DMS153 treated with DMSO at 0.1 percent for 48 hours (cell line): ENCODE data around the gene NRXN3.

Experiments used
- DNase-seq: peaks from one replicate; lab custom pipeline; 2025; ENCODE audit not compliant: unreplicated experiment; lab: John Stamatoyannopoulos, UW

NRXN3 gene

DNA sequence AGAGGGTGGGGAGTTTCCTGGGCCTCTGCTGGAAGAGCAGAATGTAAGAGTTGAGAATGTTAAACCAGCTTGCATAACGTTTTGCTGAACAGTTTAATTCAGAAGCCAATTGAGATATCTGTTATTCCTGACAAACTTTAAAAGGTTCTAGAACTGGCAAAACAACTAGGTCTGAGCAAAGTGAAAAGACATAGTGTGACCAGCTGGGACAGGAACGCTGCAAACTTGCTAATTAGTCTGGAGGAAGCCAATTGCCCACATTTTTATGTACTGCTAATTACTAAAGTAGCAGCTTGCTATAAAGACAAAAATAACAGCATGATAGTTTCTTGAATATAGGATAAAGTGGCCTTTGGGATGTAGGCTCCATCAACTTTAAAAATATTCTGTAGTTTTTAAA lies 704.9 kb downstream of the NRXN3 start:
- no peak for DNase-seq

DNA sequence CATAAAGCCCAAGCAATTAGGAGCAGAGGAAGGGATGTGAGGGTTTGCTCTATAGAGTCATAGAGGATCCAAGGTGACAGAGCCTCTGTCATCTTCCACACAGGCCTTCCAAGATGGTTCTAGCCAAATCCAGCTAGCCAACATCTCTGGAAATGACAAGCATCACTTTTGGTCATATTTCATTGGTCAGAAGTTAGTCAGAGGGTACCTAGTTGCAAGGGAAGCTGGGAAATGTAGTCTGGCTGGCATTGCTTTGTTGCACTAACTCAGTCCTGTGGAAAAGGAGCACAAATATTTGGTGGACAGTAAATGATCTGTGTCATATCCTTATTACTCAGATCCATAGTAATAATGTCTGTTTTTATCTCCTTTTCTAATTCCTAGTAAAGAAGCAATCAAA lies 715.7 kb downstream of the NRXN3 start:
- no peak for DNase-seq

DNA sequence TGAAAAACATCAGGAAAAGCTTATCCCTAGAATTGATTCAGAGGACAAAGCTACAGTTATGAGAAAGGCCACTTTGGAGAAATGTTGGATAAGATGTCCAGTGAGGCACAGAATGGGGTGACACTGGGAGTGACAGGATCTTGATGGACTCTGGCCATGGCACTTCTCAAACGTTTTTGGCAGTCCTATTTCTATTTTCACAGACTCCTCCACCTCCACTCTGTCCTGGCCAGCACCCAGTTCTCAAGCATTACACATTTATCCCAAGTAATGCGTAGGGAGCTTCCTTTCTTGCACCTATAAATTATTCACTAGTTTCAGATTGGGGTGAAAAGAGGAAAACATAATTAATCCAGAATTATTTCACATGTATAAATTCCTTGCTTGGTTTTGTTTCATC lies 727.3 kb downstream of the NRXN3 start:
- no peak for DNase-seq

GRCh38 chr14:78902010-78902623 lies 731.9 kb downstream of the NRXN3 start:
- DNase-seq, result peak; percentile 26

- DNase-seq, result no peak
These were observed 733.9 kb downstream of the NRXN3 start for GRCh38 chr14:78904094-78904493.

DNA sequence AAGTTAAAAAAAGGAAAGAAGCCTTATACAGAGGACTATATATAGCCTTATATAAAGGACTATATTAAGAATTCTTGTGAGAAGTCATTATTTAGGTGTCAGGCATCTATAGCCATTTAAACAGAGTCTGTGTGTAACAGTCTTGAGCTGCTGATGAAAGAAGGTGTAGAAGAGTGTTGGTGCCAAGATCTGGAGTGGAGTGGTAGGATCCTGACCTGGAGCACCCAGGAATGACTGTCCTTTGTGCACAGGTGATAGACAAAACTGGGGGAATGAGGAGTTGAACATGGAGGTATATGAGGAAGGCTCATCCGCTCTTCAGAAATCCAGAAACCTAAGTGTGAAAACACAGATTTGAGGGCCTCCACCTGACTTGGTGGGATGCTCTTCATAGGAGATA lies 747.3 kb downstream of the NRXN3 start:
- DNase-seq, result no peak

GRCh38 chr14:78921856-78922255 lies 751.7 kb downstream of the NRXN3 start:
- DNase-seq, result no peak

DNA sequence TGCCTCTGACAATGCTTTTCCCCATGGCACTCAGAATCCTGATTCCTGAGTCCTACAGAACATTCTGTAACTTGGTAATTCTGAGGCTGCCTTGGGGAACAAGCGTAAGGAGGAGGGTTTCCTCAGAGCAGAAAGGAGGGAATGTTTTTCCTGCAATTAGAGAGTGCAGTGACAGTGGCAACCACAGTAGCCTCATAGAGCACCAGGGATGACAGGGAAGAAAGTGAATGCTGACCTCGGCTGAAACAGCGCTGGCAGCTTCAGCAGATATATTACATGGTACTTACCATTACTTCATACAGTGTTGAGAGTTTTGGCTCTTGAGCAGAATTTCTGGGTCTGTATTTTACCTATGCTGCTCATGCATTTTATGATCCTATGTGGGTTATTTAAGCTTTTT lies 757.1 kb downstream of the NRXN3 start:
- DNase-seq, result no peak

DNA sequence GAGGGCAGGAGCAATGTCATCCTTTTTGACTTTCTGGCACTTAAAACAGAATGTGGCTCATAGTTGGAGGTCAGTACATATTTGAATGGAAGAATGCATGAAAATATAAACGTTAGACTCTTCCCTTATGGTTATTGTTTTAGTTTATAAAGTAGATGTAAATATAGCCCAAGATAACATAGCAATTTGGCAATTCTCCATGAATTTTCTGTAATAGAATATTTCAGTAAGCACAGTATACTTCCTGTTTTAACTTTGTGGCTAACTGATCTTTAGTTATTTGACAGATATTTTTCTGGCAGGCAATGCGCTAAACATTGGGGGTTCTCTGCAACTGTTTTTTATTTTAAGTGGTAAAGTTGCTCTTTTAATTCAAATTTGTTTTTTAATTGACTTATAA lies 763.0 kb downstream of the NRXN3 start:
- no peak for DNase-seq

GRCh38 chr14:78933948-78934524 lies 763.9 kb downstream of the NRXN3 start:
- peak; percentile 17 for DNase-seq

DNA sequence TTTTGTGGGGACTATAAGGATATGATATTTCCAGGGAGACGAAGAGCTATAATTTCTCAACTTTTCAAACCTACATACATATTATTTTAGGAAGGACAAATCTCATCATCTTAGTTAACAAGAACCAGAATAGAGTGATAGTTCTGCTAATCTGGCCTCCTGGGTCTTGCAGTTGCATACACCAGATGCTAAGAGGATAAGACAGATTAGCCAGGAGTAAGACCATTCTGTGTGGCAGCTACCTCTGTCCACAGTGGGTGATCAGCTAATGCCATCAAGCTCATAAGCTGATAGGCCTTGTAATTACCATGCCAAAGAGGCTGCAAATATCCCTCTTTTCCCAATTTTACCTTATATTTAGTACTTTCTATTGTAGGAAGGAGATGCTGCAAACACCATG lies 776.8 kb downstream of the NRXN3 start:
- DNase-seq, result no peak

DNA sequence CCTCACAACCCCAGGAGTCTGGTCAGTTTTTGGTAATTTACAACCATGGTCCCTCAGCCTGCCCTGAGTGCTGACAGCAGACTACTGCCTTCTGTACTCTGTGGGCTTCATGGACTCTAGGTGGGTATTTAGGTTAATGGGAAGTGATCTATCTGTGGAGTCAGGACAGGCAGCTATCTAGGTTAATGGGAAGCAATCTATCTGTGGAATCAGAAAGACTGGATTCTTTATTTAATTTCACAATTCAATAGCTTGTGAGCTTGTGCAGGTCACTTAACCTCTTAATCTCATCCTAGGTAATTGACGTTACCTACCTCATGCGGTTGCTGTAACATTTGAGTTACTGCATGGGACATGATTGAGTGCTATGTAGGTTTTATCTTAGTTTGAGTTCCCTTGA lies 777.5 kb downstream of the NRXN3 start:
- DNase-seq, result no peak

DNA sequence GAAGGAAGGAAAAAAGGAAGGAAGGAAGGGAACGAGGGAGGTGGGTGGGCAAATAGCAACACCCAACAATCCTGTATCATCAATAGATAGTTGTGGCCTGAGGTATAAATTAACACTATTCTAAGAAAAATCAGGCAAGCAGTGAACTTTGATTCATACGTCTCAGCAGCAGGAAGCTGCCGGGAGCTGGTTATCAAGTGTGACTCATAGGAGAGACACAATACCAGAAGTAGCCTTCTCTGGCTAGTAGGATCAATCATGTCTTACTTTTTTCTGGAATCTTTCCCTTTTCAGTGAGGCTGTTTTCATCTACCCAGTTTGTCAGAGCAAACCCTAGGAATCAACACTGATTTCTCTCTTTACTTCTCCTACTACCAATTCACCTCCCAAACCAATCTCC lies 780.5 kb downstream of the NRXN3 start:
- no peak for DNase-seq

DNA sequence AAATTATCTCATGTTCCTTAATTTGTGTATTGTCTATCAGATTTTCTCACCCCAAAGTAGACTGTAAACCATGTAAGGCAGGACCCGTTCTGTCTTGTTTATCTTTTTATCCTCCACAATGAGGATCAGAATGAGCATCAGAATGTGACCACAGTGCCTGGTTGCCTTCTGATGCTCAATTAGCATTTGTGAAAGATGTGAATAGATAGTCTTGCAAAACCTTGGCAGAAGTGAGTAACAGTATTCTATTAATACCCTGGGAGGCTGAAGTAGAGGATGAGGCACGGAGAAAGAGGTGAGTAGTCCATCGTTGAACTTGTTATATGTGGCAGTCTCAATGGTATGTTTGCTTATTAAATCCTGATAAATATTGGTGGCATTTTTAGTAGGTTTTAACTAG lies 781.4 kb downstream of the NRXN3 start:
- DNase-seq, result no peak

DNA sequence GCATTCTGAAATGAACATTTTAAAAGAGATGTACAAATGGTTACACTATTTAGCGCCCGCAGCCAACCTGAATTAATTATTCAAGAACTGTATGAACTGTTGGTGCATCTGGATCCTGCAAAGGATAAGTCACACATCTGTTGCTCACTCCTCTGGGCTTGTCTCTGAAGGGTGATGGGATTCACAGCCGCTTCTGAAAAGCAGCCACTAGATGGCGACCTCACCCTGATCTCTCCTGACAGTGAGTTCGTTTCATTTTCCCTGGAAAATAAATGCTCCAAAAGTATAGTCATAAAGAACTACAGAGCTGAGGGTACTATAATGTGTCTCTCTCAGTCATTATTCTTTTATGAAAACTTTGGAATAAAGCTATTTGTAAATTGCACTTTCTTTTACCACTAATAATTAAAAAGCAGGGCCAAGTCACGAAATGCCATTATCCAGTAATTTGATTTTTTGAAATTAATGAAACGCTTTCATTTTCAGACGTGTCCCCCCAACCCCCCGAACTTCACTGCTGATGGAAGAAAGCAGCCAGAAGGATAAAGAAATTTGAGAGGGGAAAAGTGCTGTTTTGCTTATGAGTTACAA lies 789.6 kb downstream of the NRXN3 start:
- DNase-seq, result peak; percentile 58

GRCh38 chr14:78967111-78967809 lies 797.1 kb downstream of the NRXN3 start:
- no peak for DNase-seq

- DNase-seq, result no peak
These were observed 798.1 kb downstream of the NRXN3 start for GRCh38 chr14:78968265-78968664.

DNA sequence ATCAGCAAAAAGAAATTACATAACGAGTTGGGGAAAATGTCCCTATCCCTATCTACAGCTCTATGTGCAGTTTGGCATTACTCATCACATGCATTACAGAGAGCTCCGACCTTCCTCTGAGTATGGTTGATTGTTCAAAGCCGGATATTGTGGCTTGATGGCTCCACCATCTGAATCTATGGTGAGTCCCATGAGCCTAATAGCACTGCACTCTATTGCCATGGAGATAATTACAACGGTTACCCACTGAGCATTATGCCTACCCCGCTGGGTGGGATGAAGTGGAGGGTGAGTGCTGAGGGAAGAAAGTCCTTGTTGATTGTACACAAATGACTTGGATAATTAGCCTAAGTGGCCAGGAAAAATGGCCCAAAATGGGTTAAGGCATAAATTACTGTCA lies 800.5 kb downstream of the NRXN3 start:
- DNase-seq, result peak; percentile 91

GRCh38 chr14:78972440-78972839 lies 802.3 kb downstream of the NRXN3 start:
- no peak for DNase-seq

GRCh38 chr14:78974691-78975090 lies 804.5 kb downstream of the NRXN3 start:
- DNase-seq, result no peak

DNA sequence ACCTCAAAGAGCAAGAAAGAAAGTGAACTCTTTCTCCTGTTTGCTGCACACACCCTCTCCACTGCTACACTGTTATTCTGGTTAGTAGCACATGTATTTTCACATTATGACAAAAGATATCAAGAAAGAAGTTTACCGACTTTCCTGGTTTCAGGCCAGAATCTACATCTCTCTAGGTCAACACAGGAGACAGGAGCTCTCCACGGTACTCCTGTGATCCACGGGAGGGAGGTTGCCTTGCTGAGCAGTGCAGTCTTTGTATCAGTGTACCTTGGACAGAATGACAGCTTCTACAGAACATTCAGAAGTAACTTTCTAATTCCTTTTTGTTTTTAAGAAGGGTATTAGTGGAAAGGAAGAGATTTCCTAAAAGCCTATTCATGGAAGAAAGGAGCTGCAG lies 805.6 kb downstream of the NRXN3 start:
- DNase-seq, result no peak

GRCh38 chr14:78978896-78979295 lies 808.7 kb downstream of the NRXN3 start:
- no peak for DNase-seq
